Mucosa of gallbladder (tissue), 1 donor: ENCODE results near the gene IBA57. TPM values are rescaled to one million over a fixed set of nuclear protein-coding genes. Genes with fewer than 3 reads are reported as not detected.
A peak's percentile ranks its signal among the peaks of the same experiment; 100 is the strongest.

Experiments
- DNase-seq: peaks from one replicate; pipeline ENCODE4 v3.0.0-alpha.2; 2020; ENCODE audit warnings: low spot score
- total RNA-seq: library from RNA; stranded (reverse); gene quantifications from one replicate; pipeline ENCODE4 v1.2.1, GENCODE V29; 2021
- donor health status: DM: no; HTN: no; CAD: no.

IBA57 gene
- total RNA-seq, 1 donor from 2014 or later = 12.8 TPM

DNA sequence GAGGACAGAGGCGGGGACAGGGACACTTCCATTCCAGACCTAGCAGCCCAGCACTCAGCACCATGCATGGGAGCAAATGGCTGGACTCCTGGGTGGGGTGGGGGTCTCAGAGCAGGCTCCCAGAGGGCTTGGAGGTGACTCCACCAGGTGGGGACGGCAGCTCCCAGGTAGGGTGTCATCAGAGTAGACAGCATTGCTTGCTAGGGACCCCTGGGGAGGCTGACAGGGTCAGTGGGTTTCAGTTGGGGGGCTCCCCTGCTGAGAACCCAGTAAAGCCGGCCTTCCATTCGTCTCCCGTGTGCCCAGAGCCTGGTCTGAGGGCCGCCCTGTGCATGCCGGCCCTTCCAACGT is 20.6 kb upstream of the IBA57 start:
- no peak for DNase-seq

DNA sequence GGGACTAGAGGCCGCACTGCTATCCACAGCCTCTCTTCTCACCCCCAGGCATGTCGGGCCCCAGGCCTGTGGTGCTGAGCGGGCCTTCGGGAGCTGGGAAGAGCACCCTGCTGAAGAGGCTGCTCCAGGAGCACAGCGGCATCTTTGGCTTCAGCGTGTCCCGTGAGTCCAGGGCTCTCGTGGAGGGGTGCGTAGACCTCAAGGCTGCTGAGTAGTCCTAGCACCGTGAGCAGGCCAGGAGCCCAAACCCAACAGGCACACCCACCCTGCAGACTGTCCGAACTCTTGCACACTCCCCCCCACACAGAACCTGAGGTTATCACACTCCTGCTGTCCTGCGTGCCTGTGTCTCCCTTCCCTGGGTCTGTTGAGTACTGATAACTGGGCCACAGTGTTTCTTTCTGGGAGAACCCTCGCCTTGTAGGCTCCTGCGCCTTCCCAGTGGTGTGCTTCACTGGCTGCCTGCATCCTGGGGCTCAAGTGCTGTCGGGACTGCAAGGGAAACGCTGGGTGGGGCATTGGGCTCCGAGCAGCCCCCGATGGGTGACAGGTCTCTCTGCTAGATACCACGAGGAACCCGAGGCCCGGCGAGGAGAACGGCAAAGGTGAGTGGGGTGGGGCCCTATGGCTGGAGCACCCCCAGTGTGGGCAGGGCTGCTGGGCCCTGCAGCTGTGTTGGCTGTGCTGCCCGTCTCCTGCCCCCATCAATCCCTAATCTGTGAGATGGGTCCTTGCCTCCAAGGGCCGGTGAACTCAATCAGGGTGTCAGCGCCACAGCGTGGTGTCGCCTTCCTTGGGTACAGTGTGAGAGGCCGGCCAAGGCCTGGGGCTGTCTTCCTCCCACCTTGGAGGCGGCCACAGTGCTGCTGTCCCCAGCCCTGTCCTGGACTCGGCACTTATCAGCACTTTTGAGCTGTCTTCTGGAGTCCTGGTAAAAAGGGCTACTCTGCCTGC is 19.9 kb upstream of the IBA57 start:
- DNase-seq = no peak

DNA sequence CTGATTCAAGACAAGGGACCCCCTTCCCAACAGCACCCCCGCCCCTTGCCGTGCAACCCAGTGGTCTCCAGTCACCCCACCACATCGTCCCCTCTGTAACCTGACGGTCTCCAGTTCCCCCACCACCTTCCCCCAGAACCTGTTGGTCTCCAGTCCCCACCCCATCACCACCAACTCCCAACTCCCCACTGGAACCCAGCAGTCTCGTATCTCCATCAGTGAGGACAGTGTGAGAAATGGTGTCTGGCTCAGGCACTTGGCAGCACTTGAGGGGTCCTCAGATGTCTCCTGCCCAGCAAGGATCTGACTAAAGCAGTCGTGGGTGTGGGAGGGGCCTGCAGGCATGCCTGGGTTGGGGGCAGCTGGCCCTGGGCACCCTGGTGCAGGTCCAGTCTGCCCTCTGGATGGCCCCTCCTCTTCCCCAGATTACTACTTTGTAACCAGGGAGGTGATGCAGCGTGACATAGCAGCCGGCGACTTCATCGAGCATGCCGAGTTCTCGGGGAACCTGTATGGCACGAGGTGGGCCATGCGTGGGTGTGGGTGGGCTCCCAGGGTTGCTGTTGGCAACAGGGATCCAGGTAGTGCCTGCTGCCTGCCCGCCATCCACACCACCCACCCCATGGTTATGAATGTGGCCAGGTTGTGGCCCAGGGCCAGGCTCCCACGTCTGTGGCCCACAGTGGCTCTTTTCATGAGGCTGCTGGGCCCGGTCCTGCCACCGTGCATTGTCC is 19.0 kb upstream of the IBA57 start:
- DNase-seq = no peak

DNA sequence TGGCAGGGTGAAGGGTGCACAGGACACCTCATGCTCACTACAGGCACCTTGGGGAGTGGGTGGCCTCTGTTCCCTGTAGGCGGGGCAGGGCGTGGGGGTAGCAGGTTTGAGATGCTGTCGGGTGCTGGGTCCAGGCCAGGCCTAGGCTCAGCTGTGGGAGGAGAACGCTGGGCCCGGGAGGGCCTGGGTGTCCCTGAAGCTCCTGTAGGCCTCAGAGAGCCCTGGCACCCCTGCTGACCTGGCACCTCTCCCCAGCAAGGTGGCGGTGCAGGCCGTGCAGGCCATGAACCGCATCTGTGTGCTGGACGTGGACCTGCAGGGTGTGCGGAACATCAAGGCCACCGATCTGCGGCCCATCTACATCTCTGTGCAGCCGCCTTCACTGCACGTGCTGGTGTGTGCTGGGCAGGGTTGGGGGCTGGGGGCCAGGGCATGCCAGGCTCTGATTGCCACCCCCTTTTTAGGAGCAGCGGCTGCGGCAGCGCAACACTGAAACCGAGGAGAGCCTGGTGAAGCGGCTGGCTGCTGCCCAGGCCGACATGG is 18.4 kb upstream of the IBA57 start:
- DNase-seq = no peak

DNA sequence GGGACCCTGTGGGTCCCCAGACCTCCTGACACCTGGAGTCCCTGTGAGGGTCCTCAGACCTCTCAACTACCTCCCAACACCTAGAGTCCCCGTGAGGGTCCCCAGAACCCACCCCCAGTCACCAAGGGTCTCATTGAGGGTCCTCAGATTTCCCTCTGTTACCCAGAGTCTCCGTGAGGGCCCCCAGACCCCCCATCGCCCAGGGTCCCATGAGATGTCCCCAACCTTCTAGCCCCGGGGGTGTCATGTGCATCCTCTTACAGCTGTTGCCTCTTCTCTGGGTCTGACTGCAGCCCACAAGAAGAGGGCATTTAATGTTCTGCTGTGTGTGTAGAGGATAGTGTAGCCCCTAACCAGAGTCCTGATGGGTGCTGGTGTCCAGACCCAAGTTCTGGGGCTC is 17.8 kb upstream of the IBA57 start:
- no peak for DNase-seq

GRCh38 chr1:228148196-228148861 is 17.3 kb upstream of the IBA57 start:
- DNase-seq = no peak

- DNase-seq = no peak
Measured at GRCh38 chr1:228148935-228149405, 16.6 kb upstream of the IBA57 start.

DNA sequence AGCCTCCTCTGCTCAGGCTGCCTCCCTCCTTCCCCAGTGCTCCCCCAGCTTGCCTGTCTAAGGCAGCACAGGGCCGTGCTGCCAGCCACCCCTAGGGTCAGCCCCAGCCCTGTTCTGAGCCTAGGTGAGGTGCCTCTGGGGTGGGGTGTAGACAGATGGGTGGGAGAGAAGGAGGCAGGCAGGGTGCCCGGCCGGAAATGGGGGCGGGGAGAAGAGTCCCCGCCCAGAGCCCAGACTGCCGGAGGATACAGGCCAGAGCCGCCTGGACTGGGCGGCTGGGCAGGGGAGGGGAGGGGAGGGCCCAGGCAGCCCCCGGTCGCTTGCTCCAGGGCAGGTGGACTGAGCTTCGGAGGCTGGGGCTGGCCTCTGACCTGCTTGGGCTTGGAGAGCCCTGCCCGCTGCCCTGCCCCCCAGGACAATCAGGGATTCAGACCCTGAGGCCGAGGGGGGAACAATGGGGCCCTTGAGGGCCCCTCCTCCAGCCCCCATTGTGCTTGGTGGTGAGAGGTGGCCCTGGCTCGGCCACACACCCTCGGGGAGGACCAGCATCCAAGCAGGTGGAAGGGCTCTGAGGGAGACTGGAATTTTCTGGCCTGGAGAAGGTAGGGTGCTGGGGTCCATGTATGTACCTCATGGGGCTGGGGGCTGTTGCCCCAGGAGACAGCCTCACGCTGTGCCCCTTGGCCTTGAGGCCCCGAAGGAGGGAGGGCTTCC is 16.0 kb upstream of the IBA57 start, which contains the start of gene GJC2:
Gene GJC2, plus strand, starts transcription at position 525 of the 714 bp plus-strand sequence. CDS start 7,829 bp downstream, outside the sequence.
- no peak for DNase-seq

DNA sequence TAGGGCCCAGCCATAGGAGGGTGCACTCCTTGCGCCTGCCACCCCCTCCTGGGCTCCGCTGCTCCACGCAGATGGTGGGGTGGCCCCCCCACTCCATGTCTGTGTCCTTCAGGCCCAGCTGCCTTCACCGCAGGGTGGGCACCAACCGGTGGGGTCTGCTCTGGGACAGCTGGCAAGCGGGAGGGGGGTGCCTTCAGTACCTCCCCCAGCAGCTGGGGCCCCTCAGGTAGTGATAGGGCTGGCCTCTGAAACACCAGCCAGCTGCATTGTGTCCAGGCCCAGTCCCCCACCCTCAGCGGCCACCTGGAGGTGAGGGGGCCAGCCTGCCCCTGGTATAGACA is 15.5 kb upstream of the IBA57 start:
- no peak for DNase-seq

- DNase-seq = peak; percentile 38
Measured at GRCh38 chr1:228150461-228151179, 15.0 kb upstream of the IBA57 start.

DNA sequence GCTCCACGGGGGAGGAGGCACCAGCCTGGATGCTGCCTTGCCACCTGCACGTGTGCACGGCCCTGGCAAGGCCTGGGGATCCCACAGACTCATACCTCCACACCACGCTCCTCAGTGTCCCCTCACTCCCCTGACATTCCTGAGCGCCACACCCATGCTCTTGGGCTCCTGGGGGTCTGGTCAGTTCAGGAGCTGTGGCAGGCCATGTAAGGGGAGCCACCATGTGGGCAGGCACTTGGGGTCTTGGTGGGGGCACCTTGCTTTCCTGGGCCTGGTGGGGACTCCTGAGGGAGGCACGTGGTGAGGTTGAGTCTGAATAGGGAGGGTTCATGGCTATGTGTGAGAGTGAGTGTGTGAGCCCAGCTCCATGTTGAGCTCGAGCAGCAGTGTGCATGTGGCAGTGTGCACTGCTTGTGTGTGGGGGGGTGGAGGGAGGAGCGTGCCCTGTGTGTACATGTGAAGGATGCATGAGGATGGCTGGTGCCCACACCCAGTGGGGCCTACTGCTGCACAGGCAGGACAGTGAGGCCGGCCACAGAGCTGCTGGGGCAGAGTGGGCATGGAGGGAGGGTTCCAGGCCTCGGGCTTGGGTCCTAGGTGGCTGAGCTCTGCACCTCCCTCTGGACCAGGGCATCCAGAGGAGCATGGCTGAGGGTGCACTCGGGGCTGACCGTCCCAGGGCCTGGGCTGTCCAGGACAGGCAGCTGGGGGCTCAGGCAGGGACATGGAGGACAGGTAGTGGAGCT is 14.3 kb upstream of the IBA57 start:
- DNase-seq = no peak

GRCh38 chr1:228152097-228152917 is 13.3 kb upstream of the IBA57 start:
- no peak for DNase-seq

DNA sequence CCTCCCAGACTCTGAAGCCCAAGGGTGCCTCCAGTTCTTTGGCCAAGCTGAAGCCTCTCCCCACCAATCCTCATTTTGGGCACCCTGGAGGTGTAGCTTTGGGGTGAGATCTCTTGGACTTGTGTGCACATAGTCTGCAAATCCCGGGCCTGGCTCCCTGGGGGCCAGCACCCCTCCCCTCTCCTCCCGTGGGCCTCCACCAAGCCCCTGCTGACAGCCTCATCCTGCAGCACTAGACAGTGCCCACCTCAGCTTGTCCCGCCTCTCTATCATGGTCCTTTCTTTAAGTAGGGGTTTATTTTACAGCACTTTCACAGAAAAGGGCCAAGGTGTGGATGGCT is 12.7 kb upstream of the IBA57 start:
- DNase-seq = no peak

GRCh38 chr1:228154021-228154669 is 11.5 kb upstream of the IBA57 start:
- no peak for DNase-seq

DNA sequence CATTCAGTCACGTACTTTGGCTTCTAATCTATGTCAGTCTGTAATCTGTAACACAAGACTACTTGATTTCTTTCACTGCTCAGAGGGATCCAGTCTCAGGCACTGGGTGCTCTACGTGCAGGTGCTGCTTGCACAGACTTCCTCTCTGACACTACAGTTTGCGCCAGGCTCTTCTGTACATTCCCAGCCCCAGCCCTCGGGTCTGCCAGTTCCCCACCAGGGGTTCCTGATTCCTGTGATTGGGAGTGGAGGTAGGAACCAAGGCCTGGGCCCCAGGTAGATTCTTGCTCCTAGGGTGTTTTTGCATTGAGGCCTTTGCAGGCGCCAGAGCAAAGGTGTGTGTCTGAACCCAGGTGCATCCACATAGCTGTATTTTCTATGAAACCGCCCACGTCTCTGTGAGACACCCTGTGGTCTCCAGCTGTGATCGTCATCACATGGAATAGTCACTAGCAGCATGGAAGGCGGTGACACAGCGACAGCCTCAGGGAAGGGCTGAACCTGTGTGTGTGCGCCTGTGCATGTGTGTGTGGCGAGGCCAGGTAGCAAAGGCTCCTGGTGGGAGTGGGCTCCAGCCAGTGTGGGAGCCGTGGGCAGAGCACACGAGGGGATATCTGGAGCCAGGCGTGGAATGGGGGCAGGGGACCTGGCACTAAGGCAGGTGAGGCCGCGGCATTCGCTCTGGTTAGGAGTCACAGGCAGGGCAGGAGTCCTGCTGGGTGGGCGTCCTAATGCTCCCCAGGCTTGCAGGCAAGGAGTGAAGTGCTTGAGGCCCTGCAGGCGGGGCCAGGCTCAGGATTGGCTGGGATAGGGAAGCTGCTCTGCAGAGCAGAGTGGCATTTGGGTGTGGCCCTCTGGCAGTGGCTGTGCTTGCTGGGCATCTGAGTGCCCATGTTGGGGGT is 10.7 kb upstream of the IBA57 start:
- DNase-seq = no peak

GRCh38 chr1:228155596-228156514 is 9.7 kb upstream of the IBA57 start:
- no peak for DNase-seq

- DNase-seq = no peak
Measured at GRCh38 chr1:228156515-228156881, 9.1 kb upstream of the IBA57 start.
